HG03139 (cell line): ENCODE results near the gene HLX.

Experiments
- ATAC-seq: cut with Tn5 transposase; IDR thresholded peaks from one replicate; pipeline ENCODE4 v1.9.1; 2021; ENCODE audit not compliant: unreplicated experiment

The HLX gene

DNA sequence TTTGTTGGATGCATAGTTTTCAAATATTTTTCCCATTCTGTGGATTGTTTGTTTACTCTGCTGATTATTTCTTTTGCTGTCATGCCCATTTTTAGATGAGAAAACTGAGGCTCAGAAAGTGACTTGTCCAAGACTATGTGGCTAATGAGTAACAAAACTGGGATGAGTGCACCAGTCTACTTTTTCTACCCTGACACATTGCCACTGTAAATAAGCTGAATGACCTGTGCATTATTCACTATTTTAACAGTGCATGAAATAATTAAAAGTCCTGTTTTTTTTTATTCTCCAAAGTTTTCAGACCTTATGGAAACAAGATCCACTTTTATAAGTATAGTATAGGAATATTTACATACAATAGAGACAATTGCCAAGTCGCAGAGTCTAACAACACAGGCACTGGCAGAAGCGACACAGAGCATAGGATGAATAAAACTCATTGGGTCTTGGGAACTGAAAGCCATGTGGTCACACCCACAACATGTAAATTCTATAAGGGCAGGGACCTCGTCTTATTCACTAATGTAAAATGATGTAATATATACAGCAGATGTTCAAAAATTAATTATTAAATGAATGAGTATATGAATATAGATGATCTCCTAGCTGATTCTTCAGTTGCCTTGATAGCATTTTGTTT lies 45.2 kb downstream of the HLX start:
- no peak for ATAC-seq

DNA sequence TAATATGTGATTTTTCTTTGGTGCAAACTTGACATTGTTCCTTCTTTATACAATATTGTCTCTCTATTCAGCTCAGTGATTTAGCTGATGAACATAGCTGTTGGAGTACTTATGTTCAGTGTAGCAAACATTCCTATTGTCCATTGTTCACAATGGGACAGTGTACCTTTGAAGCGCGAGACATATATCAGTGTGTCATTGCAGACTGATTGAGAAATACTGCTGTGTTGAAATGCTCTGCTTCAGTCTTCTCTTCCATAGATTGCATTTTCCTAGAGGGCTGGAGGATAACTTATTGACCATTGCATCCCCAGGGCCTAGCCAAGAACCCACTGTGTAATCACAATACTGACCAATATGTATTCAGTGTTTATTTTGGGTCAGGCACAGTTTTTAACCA lies 46.5 kb downstream of the HLX start:
- no peak for ATAC-seq

DNA sequence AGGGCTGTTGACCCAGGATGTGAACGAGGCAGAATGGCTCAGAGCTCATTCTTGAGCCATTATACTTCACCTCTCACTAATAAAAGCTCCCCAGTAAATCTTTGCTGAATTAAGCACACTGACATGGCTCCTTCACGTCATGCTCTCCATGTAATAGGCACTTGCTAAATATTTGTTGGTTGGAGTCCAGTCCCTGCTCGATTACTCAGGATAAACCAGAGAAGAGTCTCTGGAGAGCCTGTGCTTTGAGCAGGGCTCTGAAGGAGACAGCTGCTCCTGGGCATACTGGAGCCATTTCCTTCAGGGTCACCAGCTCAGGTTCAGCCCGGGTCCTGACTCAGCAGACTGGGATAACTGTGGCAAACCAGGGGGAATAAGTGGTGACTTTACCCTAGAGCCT lies 46.9 kb downstream of the HLX start:
- ATAC-seq = no peak

DNA sequence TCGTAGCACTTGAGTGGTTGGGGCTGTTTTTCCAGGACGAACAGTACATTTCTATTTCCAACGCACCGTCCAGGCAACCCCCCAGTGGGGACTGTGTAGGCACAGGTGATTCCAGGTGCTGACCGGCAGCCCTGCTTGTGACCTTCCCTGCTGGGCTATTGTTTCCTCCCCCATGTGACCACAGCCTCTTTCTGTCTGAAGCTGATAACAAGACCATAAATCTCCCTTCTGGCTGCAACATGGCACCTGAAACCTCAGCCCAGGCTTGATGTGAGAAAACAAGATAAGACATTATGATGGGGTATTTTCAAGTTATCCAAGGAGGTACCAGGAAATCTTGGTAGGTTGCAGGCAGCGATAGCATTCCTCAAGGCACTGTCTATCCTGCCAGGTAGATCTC lies 48.2 kb downstream of the HLX start:
- ATAC-seq = no peak

DNA sequence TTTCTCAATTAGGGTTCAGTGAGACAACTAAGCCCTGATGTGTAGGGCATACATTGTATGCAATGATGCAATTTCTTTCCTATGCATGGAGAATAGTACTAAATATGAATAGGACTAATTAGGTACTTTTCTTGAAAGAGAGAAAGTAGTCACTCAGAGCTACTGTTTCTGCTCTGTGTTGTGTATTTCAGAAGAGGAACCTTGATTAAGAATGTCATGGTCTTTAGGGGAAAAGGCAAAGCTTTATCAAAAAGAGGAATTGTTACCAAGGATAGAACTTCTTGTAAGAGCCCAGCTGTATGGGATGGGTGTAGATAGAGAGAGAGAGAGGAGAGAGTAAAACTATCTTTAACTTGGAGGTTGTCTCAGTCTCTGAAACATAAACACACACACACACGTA lies 49.1 kb downstream of the HLX start:
- ATAC-seq = no peak

DNA sequence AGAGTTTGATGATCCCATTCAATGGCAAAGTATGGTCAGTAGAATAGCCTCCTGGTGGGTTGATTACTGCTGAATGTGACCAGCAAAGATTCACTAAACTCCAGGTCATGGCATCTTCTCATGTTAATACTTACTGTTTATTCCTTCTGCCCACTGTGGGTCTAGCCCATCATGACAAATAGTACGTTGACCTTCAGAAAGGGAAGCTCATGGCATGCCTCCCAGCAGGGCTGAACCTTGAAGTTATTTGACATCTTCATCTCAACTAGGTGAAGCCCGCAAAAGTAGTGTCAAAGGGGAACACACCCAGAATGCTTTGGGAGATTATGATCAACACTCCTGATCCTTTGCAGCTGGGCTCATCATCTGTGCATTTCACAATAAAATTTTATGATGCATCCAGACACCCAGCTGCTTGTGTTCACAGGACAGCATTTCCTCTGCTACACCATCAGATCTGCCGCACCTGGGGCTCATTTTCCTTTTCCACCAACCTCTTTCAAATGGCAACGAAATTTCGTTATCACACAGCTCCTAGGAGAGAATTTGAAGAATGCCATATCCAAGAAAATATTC lies 49.6 kb downstream of the HLX start:
- no peak for ATAC-seq

DNA sequence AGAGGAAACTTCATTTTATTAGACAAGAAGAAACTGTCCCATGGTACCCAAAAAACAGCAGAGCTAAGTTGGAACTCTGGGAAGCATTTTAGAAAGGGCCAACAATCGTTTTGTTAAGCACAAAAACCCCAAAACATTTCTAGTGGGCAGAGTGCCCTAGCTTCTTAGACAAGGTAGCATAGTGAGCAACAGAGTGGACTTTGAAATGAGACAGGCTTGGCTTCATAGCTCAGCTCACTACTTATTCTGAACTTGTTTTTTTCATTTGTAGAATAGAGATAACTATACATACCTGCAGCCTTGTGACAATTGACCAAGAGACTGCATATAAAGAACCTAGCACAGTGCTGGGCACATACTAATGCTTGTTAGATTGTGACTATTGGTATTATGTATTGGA lies 50.1 kb downstream of the HLX start:
- ATAC-seq = no peak
